GM10248 (cell line): ENCODE results near the gene SMARCA5.
A peak's percentile ranks its signal among the peaks of the same experiment; 100 is the strongest.

Experiments
- CTCF ChIA-PET: fragments of 300-600 bp; sonication (Branson Sonifier 250); formaldehyde crosslinking; extraction: SDS; loops from one replicate; lab custom pipeline; 2021; ENCODE audit warnings: antibody characterized with exemption; lab: Yijun Ruan, JAX
- POLR2A ChIA-PET: fragments of 350-650 bp; sonication (Branson Sonifier 250); formaldehyde crosslinking; extraction: SDS; loops from one replicate; lab custom pipeline; 2020; ENCODE audit warnings: antibody characterized with exemption; lab: Yijun Ruan, JAX
- DNase-seq: peaks from one replicate; pipeline ENCODE4 v3.0.0; 2012; ENCODE audit errors: extremely low spot score
- CTCF ChIP-seq: IDR thresholded peaks from 2 replicates; pipeline ENCODE4 v1.5.1; 2012; ENCODE audit warnings: mild to moderate bottlenecking, low read depth; ENCODE audit errors: extremely low read depth, missing control alignments, control extremely low read depth

The SMARCA5 gene

GRCh38 chr4:143581331-143581946, 67.9 kb downstream of the SMARCA5 start:
- TF ChIP-seq CTCF, result no peak
- CTCF ChIA-PET, result interaction anchor here (1.3 to 4.9 kb wide), 2 partner anchors 10 to 22 kb away, joined by 4 to 24 read pairs; no protein-coding TSS in a partner anchor
- POLR2A ChIA-PET, result no interaction called here
- no peak for DNase-seq

GRCh38 chr4:143585548-143585947, 72.0 kb downstream of the SMARCA5 start:
- ChIA-PET CTCF (no interaction called here), POLR2A (no interaction called here)
- DNase-seq, result no peak
- TF ChIP-seq CTCF, result no peak

GRCh38 chr4:143586080-143586479, 72.6 kb downstream of the SMARCA5 start:
- no peak for TF ChIP-seq CTCF
- POLR2A ChIA-PET, result no interaction called here
- CTCF ChIA-PET, result no interaction called here
- DNase-seq, result no peak

DNA sequence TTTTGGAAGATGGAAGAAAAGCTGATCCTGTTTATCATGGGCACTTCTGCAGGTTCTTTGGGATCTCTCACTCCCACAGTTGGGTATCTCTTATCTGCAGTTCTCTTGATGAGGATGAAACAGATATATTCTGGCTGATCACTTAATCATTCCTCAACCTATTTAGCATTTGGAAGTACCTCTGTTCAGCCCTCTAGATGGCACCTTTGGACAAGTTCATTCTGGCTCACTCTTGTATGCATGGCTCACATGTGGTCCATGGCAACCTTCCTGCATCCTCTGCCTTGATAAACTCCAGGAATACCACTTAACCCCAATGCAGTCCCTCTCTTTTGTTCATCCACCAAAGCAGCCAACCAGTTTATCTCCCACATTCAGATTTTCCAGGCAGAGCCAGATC, 74.2 kb downstream of the SMARCA5 start:
- ChIA-PET POLR2A (no interaction called here), CTCF (no interaction called here)
- no peak for DNase-seq
- TF ChIP-seq CTCF, result peak; percentile 8

- ChIA-PET CTCF (no interaction called here), POLR2A (no interaction called here)
- no peak for TF ChIP-seq CTCF
- DNase-seq, result no peak
These were observed 83.8 kb downstream of the SMARCA5 start for GRCh38 chr4:143597276-143597675.

GRCh38 chr4:143598816-143599215, 85.3 kb downstream of the SMARCA5 start:
- CTCF ChIA-PET, result no interaction called here
- POLR2A ChIA-PET, result no interaction called here

More at GRCh38 chr4:143598816-143599215, 85.3 kb downstream of the SMARCA5 start:
- no peak for TF ChIP-seq CTCF
- DNase-seq, result no peak
